NCI-H1417 treated with DMSO at 0.1 percent for 48 hours (cell line): ENCODE measurements around the gene MAP1A.

Source experiments
- DNase-seq: peaks from one replicate; lab custom pipeline; 2025; lab: John Stamatoyannopoulos, UW

The MAP1A gene

DNA sequence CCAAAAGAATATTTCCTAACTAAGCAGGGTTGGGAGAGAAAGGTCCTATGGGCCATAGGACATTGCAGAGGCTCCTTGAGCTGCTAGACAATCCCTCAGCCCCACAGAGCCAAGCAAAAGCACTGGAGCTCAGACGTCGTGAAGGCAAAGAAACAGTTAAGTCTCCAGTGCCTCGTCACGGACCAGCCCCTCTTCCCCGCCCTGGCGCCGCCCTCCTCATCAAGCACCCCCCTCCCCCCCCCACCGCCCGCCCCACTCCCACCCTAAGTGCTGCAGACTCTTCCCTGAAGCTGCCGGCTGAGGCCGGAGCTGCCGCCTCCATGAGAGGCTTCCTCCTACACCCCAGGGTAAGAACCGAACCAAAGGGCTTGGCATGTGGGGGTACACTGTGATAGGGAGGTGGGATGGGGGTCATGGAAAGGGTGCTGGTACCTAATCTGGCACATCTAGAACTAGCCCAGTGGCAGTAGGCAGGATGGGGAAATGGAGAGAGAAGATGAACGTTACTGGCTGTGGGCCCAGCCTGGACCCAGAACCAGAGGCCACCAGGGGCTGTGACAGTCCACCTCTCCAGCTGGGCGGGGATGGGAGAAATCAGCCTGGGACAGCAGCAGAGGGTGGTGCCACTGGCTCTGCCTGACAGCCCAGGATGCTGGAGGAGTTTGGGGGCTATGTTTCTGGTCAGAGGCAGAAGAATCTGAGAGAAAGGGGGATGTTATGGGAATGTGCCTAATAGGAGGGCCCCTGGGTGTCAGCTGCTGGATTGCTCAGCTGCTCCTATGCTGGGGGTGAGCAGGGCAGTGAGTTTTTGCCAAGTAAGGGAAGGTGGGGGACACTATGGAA lies at the start of gene MAP1A:
TSS of gene MAP1A (plus strand) at position 255 of the 843 bp plus-strand sequence. CDS start 3,866 bp downstream, outside the sequence.
- no peak for DNase-seq

- no peak for DNase-seq
Measured at GRCh38 chr15:43469867-43470266, 47.5 kb upstream of the MAP1A start.

GRCh38 chr15:43471975-43472374 lies 45.4 kb upstream of the MAP1A start:
- no peak for DNase-seq

DNA sequence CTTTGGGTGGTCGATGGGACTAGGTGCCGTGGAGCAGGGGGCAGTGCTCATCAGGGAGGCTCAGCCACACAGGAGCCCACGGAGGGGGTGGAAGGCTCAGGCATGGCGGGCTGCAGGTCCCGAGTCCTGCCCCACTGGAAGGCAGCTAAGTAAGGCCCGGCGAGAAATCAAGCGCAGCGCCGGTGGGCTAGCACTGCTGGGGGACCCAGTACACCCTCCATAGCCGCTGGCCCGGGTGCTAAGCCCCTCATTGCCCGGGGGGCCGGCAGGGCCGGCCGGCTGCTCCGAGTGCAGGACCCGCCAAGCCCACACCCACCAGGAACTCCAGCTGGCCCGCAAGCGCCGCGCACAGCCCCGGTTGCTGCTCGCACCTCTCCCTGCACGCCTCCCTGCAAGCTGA lies 43.5 kb upstream of the MAP1A start:
- no peak for DNase-seq

- DNase-seq: no peak
Measured at GRCh38 chr15:43483297-43484128, 33.9 kb upstream of the MAP1A start.

- DNase-seq: no peak
Measured at GRCh38 chr15:43484455-43484854, 33.0 kb upstream of the MAP1A start.

DNA sequence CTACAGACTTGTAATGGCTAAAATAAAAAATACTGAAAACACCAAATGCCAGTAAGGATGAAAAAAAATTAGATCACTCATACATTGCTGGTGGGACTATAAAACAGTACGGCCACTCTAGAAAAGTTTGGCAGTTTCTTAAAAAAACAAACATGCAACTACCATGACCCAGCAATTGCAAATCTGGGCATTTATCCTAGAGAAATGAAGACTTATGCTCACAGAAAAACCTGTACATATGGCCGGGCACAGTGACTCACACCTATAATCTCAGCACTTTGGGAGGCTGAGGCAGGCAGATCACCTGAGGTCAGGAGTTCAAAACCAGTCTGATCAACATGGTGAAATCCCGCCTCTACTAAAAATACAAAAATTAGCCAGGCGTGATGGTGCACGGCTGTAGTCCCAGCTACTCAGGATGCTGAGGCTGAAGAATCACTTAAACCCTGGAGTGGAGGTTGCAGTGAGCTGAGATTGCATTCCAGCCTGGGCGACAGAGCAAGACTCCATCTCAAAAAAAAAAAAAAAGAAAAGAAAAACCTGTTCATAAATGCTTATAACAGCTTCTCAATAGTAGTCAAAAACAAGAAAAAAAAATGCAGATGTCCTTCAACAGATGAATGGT lies 30.0 kb upstream of the MAP1A start:
- DNase-seq: no peak

GRCh38 chr15:43488790-43489189 lies 28.6 kb upstream of the MAP1A start:
- no peak for DNase-seq

DNA sequence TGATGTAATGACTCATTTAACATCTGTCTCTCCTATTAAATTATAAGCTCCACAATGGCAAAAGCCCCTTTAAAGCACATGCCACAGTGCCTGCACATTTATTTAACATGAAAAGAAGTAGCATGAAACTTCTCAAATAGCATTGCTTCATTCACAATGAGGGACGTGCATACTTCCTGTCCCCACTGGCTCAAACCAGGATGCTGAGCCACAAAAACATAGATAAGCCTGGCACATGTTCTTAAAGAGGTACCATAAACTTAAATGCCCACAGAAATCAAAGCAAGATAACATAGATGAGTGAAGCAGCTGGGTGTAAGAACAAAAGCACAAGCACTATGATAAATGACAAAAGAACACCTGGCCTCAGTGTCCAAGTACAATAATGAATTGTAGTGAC lies 28.2 kb upstream of the MAP1A start:
- no peak for DNase-seq

- no peak for DNase-seq
Measured at GRCh38 chr15:43492266-43492665, 25.1 kb upstream of the MAP1A start.

- peak; percentile 32 for DNase-seq
Measured at GRCh38 chr15:43492673-43493601, 24.5 kb upstream of the MAP1A start, which contains the start of gene TP53BP1. Gene TP53BP1 (minus strand): TSS chr15:43493156. CDS start chr15:43493043, 113 bp downstream.

DNA sequence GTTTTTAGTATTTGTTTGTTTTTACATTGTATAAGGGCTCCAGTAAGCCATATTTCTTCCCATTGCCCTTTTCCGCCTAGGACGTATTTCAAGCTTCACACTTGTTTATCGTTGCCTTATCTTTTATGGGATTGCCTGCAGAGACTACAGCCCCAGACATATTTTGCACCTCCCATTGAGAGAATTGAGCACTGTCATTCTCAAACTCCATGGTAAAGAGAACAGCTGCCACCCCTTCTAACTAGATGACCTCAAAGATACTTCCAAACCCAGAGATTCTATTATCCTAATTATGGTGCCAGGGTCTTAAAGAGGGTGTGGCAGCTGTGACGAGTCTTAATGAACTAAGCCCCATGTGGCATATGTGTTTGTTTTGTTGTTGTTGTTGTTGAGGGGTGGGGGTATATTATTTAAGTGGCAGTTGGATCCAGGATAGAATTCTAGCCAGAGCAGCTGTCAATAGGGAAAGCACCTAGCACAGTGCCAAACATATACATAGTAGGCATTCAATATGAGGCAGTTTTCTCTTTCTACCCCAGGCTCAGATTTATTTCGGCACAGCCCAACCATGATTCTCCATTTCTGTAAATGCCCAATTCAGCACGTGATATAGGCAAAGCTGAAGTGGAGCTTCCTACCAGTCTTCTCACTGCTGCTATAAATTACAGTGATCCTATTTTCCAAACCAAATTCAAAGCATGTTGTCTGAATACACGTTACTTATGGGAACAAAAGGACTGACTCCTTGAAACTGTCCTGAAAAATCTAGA lies 23.5 kb upstream of the MAP1A start:
- DNase-seq: no peak

- no peak for DNase-seq
Measured at GRCh38 chr15:43498990-43499389, 18.4 kb upstream of the MAP1A start.

DNA sequence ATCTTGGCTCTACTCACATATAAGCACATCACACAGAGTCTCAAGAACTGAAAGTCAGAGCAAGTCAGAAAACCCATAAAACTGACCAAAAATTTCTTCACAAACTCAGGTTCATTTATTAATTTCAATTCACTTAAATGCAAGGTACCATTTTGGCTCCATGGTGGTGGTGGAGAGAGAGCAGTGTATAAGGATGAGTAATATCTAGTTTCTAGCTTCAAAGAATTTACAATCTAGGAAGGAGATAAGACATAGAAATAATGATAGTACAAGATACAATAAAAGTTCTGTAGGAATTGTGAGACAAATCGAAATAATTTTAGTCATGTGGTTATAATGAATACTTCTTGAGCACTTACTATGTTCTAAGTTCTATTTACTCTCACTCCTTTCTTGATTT lies 17.8 kb upstream of the MAP1A start:
- no peak for DNase-seq

DNA sequence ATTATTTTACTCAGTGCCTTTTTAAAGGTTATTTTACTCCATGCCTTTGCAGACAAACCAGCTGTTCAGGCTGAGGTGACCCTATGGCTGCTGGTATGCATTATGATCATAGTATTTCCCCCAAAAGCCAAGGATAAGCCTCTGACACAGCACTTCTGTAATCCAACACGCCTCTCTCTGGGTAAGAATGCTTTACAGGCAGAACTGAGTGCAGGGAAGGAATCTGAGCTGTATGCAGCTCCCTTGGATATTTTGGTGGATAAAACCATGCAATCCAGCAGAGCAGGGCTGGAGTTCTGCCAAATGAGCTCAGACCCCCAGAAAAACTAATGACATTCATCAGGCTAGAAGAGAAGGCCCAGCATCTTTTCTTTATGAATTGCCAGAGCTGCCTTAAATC lies 11.7 kb upstream of the MAP1A start:
- no peak for DNase-seq

DNA sequence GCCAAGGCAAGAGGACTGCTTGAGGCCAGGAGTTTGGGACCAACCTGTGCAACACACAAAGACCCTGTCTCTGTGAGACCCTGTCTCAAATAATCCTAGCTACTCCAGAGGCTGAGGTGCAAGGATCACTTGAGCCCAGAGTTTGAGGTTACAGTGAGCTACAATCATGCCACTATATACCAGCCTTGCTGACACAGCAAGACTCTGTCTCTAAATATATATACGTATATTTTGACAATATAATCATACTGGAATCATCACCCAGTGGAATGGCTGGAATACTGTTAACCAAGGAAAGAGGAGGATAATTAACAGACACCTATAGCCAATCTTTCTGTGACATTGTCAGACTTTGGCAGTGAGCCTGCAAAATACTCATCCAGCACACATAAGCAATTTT lies 9.0 kb upstream of the MAP1A start:
- DNase-seq: no peak

DNA sequence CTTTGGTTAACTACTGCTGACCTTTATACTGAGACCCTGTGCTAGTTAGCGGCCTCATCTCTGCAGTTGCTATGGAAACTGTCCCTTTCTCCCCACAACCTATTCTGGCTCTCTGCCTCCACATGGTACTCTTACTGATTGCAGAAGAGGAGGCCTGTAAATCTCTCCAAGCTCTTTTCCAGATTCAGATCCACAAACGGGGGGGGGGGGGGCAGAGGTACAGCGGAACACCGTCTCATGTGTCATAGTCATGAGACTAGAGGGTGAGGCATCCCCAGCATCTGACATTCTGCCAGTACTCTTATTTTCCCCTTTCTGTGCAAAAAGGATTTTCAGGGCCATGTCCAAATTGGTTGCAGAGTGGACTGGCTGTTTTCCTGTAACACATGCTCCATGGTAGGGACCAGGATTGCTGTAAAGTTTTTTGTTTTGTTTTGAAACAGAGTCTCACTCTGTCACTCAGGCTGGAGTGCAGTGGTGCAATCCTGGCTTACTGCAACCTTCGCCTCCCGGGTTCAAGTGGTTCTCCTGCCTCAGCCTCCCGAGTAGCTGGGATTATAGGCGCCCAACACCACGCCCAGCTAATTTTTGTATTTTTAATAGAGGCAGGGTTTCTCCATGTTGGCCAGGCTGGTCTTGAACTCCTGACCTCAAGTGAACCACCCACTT lies 8.3 kb upstream of the MAP1A start:
- no peak for DNase-seq

DNA sequence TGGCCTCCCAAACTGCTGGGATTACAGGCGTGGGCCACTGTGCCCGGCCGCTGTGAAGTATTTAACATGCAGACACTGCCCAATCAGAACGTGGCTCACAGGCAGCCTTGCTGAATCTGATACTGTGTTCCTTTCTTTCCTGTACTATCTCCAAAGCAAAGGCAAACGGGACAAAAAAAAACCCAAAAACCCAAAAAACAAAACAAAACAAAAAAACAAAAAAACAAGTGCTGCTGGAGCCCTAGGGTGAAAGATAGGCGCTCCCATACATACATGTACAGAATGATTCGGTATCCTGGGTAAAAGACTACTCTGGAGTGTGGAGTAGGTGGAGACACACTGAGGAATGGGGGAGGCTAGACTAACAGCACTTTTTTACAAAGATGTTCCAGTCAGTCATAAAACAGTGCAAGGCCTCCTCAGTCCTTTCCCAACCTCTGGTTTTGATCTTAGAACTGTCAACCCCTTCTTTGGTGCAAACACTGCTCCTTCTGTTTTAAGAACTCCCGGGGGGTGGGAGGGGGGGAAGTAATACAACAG lies 7.7 kb upstream of the MAP1A start:
- DNase-seq: no peak

- DNase-seq: peak; percentile 87
Measured at GRCh38 chr15:43510200-43511011, 7.0 kb upstream of the MAP1A start.
